Measurements from ENCODE around the gene MAP3K4. TPM values are rescaled to one million over a fixed set of nuclear protein-coding genes. Genes with fewer than 3 reads are reported as not detected.

MAP3K4 gene
- total RNA-seq, 1 donor from 2014 or later = 51.6 TPM

DNA sequence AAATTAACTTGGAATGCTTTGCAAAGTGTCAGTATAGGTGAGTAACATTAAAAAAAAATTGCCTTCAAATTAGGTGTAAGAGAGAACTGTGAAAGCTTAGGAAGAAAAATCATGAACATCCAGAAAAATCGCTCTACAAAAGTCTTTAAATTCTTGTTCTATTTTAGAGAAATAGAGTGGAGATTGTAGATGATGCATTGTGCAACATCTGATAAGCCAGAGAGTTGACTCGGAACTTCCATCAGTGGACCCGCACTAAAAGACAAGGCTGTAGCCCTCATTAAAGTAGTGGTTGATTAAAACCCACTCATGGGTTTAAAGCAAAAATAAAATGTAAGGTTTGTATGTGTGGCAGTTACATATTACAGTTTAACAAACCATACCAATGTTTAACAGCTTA lies 35.8 kb downstream of the MAP3K4 start:
- no peak for DNase-seq (ENCODE audit: extremely low spot score, unreplicated experiment)
- H3K27ac Mint-ChIP-seq = no peak overlapping the region
- H3K27me3 Mint-ChIP-seq = no peaks in the 10 kb centered on the region
- H3K36me3 Mint-ChIP-seq = peaks cover 9% of the 10 kb centered on the region
- no peaks in the 10 kb centered on the region for H3K9me3 Mint-ChIP-seq
- TF ChIP-seq, protein P1, sequence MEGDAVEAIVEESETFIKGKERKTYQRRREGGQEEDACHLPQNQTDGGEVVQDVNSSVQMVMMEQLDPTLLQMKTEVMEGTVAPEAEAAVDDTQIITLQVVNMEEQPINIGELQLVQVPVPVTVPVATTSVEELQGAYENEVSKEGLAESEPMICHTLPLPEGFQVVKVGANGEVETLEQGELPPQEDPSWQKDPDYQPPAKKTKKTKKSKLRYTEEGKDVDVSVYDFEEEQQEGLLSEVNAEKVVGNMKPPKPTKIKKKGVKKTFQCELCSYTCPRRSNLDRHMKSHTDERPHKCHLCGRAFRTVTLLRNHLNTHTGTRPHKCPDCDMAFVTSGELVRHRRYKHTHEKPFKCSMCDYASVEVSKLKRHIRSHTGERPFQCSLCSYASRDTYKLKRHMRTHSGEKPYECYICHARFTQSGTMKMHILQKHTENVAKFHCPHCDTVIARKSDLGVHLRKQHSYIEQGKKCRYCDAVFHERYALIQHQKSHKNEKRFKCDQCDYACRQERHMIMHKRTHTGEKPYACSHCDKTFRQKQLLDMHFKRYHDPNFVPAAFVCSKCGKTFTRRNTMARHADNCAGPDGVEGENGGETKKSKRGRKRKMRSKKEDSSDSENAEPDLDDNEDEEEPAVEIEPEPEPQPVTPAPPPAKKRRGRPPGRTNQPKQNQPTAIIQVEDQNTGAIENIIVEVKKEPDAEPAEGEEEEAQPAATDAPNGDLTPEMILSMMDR (conservative IDR thresholded peaks at IDR 0.05) = no peak
- H3K4me3 Mint-ChIP-seq = no peak overlapping the region
- H3K4me1 Mint-ChIP-seq (ENCODE audit: unreplicated experiment) = peaks cover 12% of the 10 kb centered on the region

DNA sequence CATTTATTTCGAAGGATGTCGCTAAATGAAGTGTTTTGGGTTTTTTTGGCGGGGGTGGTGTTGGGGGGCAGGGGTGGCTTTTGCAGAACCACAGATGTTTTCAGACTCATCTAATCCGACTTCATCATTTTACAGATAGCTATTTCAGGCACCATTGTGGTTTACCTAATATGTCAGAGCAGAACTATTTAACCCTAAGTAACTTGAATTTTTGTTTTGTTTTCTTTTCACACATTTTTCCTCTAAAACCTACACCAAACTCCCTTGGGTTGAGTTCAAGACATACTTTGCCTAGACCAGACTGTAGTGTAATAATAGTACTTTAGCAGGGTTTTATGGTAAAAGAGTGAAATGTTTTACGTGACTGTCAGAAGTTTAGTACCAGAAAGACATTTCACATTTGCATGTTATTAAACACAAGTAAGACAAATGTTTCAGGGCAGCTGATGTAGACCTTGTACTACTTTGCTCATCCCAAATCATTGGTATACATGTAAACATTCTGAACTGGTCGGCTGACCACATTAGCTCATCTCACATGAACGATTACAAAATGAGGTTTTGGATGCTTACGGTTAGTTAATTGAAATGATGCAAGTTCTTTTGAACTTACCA lies 37.7 kb downstream of the MAP3K4 start:
- TF ChIP-seq, protein P1 (conservative IDR thresholded peaks at IDR 0.05) = no peak
- DNase-seq (ENCODE audit: extremely low spot score, unreplicated experiment) = no peak
- peaks cover 20% of the 10 kb centered on the region for H3K4me1 Mint-ChIP-seq (ENCODE audit: unreplicated experiment)
- H3K9me3 Mint-ChIP-seq = no peaks in the 10 kb centered on the region
- H3K27ac Mint-ChIP-seq = no peak overlapping the region
- H3K36me3 Mint-ChIP-seq = peaks cover 9% of the 10 kb centered on the region
- H3K4me3 Mint-ChIP-seq = no peak overlapping the region
- H3K27me3 Mint-ChIP-seq = no peaks in the 10 kb centered on the region

DNA sequence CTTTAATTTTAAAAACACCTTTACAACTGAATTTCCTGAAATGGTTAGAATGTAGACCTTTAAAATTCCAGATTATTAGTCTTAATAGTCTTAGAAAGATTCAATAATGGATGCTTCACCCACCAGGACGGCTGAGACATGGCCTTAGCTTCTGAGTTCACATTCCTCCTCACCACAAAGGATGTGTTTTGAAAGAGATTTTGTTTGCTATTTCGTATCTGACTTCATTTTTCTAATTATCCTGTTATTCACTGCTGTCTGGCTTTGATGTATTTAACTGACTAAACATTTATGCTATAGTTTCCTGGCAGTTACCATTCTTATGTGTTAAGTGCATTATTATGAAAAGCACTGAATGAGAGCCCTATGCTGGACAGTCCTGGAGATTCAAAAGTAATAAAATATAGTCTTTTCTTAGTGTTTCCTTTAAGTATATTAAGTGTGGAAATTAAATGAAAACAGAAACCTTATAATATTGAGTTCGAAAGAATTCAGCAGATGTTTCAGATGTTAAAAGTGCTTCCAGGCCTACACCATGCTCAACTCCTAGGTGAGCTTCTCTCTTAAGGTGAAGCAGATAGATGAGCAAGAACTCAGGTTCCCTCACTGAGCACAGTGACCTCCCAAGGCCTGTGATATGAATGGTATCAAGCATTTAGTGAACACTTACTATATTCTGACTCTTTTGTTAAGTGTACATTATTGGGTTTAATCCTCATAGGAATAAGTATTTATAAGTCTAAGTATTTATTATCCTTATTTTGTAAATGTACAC lies 40.3 kb downstream of the MAP3K4 start:
- DNase-seq (ENCODE audit: extremely low spot score, unreplicated experiment) = no peak
- TF ChIP-seq, protein P1 (conservative IDR thresholded peaks at IDR 0.05) = no peak
- no peaks in the 10 kb centered on the region for H3K9me3 Mint-ChIP-seq
- no peak overlapping the region for H3K27ac Mint-ChIP-seq
- peaks cover 14% of the 10 kb centered on the region for H3K4me1 Mint-ChIP-seq (ENCODE audit: unreplicated experiment)
- no peaks in the 10 kb centered on the region for H3K36me3 Mint-ChIP-seq
- H3K4me3 Mint-ChIP-seq = no peak overlapping the region
- no peaks in the 10 kb centered on the region for H3K27me3 Mint-ChIP-seq

DNA sequence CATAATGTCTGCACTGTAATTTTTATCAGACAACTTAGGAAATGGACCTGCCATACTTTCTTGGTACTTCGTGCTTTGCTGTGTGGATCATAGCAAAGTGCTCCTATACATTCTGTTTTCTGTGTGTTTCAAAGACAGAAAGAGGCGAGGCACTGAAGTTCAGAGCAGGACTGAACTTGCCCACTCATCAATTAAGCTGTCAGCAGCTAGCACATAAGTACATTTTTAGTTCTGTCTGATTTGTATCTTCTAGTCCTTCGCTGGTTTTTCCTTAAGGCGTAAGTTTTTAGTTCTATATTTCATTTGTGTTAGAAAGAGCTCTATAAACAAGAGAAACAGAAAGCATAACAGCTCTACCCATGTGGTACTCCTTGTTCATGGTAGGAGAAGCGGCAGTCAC lies 42.1 kb downstream of the MAP3K4 start:
- Mint-ChIP-seq H3K36me3 (peaks cover 5% of the 10 kb centered on the region), H3K27ac (peak overlapping the region; percentile 61), H3K4me1 (ENCODE audit: unreplicated experiment) (peaks cover 14% of the 10 kb centered on the region), H3K9me3 (no peaks in the 10 kb centered on the region), H3K27me3 (no peaks in the 10 kb centered on the region), H3K4me3 (peak overlapping the region; percentile 50)
- TF ChIP-seq, protein P1 (conservative IDR thresholded peaks at IDR 0.05) = no peak
- DNase-seq (ENCODE audit: extremely low spot score, unreplicated experiment) = no peak

DNA sequence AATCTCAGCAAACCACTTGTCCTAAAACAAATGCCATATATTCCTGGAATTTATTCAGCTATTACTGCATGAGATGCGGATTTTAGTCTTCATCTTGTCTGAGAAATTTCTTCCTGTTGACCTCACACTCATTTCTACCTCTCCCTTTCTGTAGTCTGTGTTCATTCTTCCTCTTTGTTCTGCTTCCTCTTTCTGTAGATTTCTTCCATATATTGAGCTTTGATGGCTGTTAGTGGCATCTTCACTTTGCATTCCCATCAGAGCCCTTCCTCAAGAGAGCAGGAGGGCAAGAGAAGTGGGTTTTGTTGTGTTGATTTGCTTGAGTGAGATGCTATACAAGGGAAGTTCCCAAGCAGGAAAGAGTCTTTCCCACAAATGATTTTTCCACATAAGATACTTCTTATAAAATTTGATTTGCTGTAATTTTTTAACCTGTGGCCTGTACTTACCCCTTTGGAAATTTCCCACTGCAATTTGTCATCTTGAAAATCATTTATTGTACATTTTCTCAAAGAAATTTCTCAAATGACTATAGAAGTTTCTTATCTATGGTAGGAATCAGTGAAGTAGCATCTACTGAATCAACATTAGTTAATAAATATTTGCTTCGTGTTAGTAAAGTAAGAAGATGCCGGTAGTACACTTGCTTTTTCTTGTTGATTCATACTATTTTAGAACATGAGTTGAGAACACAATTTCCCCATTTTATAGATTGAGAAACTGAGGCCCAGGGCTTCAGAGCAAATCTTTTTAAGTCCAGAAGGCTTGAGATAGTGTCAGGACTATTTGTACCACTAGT lies 43.8 kb downstream of the MAP3K4 start:
- TF ChIP-seq, protein P1 (conservative IDR thresholded peaks at IDR 0.05) = no peak
- Mint-ChIP-seq H3K4me1 (ENCODE audit: unreplicated experiment) (peaks cover 14% of the 10 kb centered on the region), H3K27me3 (no peaks in the 10 kb centered on the region), H3K27ac (no peak overlapping the region), H3K4me3 (no peak overlapping the region), H3K36me3 (peaks cover 9% of the 10 kb centered on the region), H3K9me3 (no peaks in the 10 kb centered on the region)
- DNase-seq (ENCODE audit: extremely low spot score, unreplicated experiment) = no peak
